HG03095 (cell line): Measurements from ENCODE around the gene XPNPEP3.
"Not testable (repeated sequence)": the region's sequence is repeated elsewhere in the genome, so short reads cannot be mapped to it uniquely, and the experiment has no call there.

Source experiments
- ATAC-seq: cut with Tn5 transposase; IDR thresholded peaks from one replicate; pipeline ENCODE4 v1.9.1; 2021; ENCODE audit warnings: moderate library complexity; ENCODE audit not compliant: unreplicated experiment

Gene XPNPEP3

GRCh38 chr22:40856513-40857308 lies at the start of gene XPNPEP3, which contains the start of gene ST13:
Gene XPNPEP3 (plus strand): TSS chr22:40857148. CDS start chr22:40857182, 34 bp downstream.
Gene ST13 (minus strand): TSS chr22:40856639. CDS start chr22:40856540, 99 bp downstream.
- peak; percentile 61 for ATAC-seq

GRCh38 chr22:40808018-40808841 lies 48.7 kb upstream of the XPNPEP3 start:
- no peak for ATAC-seq

- ATAC-seq: no peak
Measured at GRCh38 chr22:40813912-40814315, 43.0 kb upstream of the XPNPEP3 start.

- ATAC-seq: no peak
Measured at GRCh38 chr22:40817737-40818136, 39.2 kb upstream of the XPNPEP3 start.

GRCh38 chr22:40818192-40818746 lies 38.7 kb upstream of the XPNPEP3 start:
- no peak for ATAC-seq

GRCh38 chr22:40818747-40819598 lies 38.0 kb upstream of the XPNPEP3 start, which contains the start of gene SLC25A17:
Gene SLC25A17 (minus strand): TSS chr22:40819346. CDS start chr22:40819248, 98 bp downstream.
- peak; percentile 56 for ATAC-seq

- no peak for ATAC-seq
Measured at GRCh38 chr22:40819599-40820140, 37.3 kb upstream of the XPNPEP3 start.

GRCh38 chr22:40823426-40823825 lies 33.5 kb upstream of the XPNPEP3 start:
- ATAC-seq: no peak

- ATAC-seq: not testable (repeated sequence)
Measured at GRCh38 chr22:40826292-40826691, 30.7 kb upstream of the XPNPEP3 start.

GRCh38 chr22:40826984-40827741 lies 29.8 kb upstream of the XPNPEP3 start:
- ATAC-seq: no peak

- ATAC-seq: no peak
Measured at GRCh38 chr22:40829131-40829530, 27.8 kb upstream of the XPNPEP3 start.

- ATAC-seq: no peak
Measured at GRCh38 chr22:40834619-40835018, 22.3 kb upstream of the XPNPEP3 start.

GRCh38 chr22:40838486-40838885 lies 18.5 kb upstream of the XPNPEP3 start:
- no peak for ATAC-seq

- no peak for ATAC-seq
Measured at GRCh38 chr22:40844951-40845350, 12.0 kb upstream of the XPNPEP3 start.

- ATAC-seq: not testable (repeated sequence)
Measured at GRCh38 chr22:40845816-40846215, 11.1 kb upstream of the XPNPEP3 start.

- ATAC-seq: no peak
Measured at GRCh38 chr22:40853333-40853732, 3.6 kb upstream of the XPNPEP3 start.

GRCh38 chr22:40853961-40854360 lies 3.0 kb upstream of the XPNPEP3 start:
- no peak for ATAC-seq

- ATAC-seq: no peak
Measured at GRCh38 chr22:40855071-40855978, 1.6 kb upstream of the XPNPEP3 start.
